G401 (cell line): ENCODE results near the gene ATG10. TPM values are rescaled to one million over a fixed set of nuclear protein-coding genes. Genes with fewer than 3 reads are reported as not detected.
"Not testable (repeated sequence)": the region's sequence is repeated elsewhere in the genome, so short reads cannot be mapped to it uniquely, and the experiment has no call there.

ENCODE experiments used
- DNase-seq: peaks from one replicate; pipeline ENCODE4 v3.0.0-alpha.2; 2015; ENCODE audit warnings: low spot score
- in situ Hi-C: cut with HindIII; loops from 2 replicates; pipeline ENCODE4 v1.10.0; 2016; ENCODE audit warnings: low sequenced_read_pairs, mixed read lengths
- total RNA-seq: library from RNA; depleted of rRNA; stranded (reverse); fragments of >200 nt; shearing (Covaris generic); gene quantifications from 2 replicates; pipeline ENCODE4 v1.2.3, GENCODE V29; 2014

The ATG10 gene
- total RNA-seq, 1 experiment from 2014 or later = 16.1 TPM

DNA sequence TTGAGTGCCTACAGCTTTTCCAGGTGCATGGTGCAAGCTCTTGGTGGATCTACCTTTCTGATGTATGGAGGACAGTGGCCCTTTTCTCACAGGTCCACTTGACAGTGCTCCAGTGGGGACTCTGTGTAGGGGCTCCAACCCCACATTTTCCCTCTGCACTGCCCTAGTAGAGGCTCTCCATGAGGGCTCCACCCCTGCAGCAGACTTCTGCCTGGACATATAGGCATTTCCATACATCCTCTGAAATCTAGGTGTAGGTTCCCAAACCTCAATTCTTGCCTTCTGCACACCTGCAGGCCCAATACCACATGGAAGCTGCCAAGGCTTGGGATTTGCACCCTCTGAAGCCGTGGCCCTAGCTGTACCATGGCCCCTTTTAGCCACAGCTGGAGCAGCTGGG is 71.1 kb downstream of the ATG10 start:
- DNase-seq, in situ Hi-C loops: not testable (repeated sequence)

DNA sequence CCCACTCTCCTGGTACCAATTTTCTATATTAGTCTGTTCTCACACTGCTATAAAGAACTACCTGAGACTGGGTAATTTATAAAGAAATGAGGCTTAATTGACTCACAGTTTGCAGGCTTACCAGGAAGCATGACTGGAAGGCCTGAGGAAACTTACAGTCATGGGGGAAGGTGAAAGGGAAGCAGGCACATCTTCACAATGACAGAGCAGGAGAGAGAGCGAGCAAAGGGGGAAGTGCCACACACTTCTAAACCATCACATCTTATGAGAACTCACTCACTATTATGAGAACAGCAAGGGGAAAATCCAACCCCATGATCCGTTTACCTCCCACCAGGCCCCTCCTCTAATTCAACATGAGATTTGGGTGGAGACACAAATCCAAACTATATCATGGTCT is 72.2 kb downstream of the ATG10 start:
- in situ Hi-C loops = no loop called here
- DNase-seq = no peak

DNA sequence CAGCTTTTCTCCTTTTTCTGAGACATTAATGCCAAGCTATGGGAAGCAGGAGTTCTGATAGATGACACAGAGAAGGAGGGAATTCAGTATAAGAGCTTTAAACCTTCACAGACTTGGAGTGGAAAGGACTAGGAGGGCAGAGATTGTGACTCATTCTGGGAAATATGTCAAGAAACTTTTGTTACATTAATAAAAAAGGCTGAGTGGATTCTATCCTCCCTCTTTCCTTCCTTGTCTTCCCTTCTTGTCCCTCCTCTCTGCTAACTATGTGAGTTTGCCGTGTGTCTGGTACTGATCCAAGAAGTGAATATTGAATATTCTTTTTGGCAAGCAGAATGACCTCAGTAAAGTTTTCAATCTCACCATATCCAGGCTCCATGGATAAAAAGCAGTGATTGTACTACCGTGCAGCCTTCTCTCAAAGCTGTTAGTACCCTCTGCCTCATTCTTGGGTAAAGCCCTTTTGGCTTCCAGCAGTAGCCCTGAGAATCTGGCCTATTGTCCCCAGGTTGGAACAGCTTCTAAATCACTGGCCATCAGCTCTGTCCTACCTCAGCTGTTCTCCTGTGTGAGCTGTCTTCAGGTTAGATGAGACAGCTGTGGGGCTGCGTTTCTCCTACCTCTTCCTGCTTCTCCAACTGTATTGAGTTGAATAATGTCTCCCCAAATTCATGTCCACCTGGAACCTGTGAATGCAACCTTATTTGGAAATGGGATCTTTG is 73.9 kb downstream of the ATG10 start:
- no peak for DNase-seq
- in situ Hi-C loops = no loop called here

DNA sequence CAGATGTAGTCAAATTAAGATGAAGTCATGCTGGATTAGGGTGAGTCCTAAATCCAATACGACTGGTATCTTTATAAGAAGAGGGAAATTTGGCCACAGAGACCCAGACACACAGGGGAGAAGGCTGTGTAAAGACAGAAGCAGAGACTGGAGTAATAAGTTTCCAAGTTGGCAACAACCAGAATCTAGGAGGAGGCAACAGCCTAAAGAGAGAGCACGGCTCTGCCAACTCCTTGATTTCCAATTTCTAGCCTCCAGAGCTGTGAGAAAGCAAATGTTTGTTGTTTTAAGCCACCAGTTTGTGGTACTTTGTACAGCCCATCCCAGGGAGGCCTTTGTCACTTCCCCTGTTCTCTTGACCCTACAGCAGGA is 74.4 kb downstream of the ATG10 start:
- no peak for DNase-seq
- in situ Hi-C loops = no loop called here

DNA sequence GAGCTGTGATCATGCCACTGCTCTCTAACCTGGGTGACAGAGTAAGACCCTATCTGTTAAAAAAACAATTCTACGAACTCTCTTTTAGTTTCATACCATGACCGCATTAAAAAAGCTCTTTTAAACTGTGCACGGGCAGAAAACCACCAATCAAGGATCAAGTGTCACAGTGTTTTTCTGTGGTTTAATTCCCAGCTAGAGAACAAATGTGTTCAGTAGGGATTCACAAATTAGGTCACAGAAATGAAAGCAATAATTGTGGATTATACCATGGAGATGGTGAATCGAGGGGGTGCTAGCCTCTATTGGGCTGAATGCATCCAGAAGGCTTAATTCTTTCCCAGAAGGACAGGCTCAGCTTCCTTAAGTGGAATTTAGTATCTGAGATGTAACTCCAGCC is 79.1 kb downstream of the ATG10 start:
- DNase-seq = no peak
- in situ Hi-C loops = no loop called here

DNA sequence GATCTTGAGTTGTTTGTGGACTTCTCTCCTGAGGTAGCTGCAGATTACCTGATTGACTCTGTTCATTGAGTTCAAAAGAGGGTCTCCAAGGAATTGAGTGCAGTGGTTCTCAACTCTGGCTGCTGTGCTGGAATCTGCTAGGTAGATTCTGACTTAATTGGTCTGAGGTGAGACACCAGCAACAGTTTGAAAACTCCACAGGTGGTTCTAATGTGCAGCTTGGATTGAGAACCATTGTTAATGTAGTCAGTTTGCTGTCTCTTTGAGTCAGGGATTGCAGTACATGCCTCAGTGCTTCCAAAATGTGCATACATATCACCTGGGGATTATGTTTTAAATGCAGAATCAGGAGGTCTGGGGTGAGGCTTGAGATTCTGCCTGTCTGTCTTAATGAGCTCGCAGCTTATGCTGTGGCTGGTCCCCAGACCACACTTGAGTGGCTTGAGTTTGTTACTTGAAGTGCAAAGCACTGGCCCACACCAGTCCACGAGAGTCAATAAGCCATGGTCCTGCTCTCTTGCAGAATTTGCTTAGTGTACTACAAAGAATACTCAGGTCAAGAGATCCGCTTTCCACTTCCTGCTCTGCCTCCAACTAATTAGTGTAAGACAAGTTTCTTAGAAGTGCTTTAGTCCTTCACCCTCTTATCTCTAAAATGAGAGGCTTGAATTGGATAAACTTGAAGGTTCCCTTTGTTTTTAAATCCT is 82.3 kb downstream of the ATG10 start:
- in situ Hi-C loops = no loop called here

DNA sequence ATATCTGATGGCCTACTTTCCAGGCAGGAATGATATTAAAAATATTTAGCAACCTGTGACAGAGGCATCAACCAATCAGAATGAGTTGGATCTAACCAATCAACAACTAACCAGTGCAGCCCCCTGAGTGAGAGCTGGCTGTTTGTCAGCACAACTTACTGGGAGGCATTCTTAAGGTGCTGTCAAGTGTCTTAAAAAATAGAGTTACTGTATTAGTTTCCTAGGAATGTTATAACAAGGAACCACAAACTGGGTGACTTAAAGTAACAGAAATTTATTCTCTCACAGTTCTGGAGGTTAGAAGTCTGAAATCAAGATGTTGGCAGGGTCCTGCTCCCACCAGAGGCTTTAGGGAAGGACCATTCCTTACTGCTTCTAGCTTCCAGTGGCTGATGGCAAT is 85.2 kb downstream of the ATG10 start:
- in situ Hi-C loops = no loop called here
- no peak for DNase-seq

More for the DNA sequence above, 82.3 kb downstream of the ATG10 start:
- no peak for DNase-seq

DNA sequence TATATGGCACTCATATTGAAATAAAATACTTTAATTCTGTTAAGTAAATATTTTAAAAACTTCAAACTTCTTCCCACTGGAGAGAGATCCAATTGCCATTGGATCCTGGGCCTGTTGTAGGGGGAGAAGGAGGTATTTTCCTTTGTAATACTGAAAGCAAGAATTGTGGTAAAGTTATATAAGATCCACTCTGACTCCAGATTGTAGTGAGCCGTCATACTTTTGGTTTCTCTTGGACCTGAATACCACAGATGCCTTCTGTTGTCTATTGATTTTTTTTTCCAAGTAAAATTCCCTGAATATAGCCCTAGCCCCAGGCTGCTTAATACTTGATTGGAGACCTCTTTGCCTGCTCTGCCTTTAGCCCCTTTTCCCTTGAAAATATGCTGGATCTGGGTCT is 86.9 kb downstream of the ATG10 start:
- DNase-seq = no peak
- in situ Hi-C loops = no loop called here

DNA sequence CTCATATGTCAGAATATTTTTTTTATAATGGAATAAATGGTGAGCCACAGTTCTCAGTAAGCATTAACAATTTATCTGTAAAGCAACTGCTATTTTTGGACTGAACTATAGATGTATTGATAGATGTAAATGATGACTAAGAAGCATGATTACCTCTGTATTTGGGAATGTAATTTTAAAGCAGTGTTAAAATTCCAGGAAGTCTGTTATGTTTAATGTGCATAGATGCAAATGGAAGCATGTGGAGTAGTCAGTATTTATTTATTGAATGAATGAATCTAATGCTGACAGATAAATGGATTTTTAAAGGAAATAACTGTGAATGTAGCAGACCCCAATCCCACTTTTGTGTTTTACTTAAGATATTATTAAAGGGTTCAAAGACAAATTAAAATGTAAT is 95.0 kb downstream of the ATG10 start:
- DNase-seq = no peak
- in situ Hi-C loops = no loop called here

DNA sequence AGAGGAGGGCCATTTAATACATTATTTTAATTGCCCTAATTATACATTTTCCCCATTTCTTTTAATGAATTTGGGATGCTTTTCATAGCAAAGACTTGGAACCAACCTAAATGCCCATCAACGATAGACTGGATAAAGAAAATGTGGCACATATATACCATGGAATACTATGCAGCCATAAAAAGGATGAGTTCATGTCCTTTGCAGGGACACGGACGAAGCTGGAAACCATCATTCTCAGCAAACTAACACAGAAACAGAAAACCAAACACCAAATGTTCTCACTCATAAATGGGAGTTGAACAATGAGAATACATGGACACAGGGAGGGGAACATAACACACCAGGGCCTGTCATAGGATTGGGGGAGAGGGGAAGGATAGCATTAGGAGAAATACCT is 96.2 kb downstream of the ATG10 start:
- in situ Hi-C loops, DNase-seq: not testable (repeated sequence)

DNA sequence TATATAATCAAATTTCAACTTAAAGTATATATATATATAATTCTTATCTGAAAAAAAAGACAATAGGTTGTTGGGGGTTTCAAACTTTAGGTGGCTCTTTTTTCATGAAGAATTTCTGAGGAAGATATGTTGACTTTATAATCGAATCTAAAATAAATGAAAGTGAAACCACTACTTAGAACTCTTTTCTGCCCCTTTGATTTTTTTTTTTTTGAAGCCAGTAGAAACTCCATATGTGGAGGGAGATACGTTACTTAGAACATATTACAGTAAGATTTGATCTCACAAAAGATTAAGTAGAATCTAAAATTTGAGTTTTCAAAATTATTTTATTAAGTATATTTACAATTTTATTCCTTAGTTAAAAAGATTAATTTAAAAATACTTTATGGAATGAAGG is 96.9 kb downstream of the ATG10 start:
- in situ Hi-C loops = no loop called here
- DNase-seq = no peak

DNA sequence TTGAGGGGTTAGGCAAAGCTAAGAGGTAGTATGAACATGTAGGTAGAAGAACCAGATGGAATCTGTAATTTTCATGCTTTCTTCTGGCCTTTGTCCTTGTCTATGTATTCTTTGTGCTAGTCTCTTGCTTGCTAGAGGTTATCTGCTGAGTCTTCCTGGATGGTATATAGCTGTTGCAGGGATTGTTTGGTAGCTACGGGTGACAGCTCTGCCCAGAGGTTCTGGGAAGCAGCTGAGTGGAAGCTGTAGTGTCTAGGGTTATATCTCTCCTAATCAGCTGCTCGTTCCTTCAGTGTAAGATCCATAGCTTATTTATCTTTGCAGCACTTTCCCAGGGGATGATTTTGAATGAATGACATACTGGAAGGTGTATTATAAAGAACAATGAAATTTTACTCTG is 100.3 kb downstream of the ATG10 start:
- DNase-seq = no peak
- in situ Hi-C loops = no loop called here

DNA sequence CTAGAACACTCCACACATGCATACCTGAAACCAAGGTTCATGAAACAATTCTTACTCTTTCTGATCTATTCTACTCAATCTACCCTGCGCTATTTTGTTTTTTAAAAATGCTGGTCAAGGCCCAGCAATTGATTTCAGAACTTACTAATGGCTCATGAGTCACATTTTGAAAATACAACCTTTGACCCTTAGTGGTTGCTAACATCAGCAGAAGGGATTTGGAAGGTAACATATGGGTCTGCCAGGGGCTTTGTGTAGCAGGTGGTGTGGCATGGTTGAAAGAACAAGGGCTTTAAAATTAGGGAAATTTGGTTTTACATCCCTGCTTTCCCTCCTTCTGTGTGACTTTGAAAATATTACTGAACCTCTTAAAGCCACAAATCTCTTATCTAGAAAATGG is 101.4 kb downstream of the ATG10 start:
- in situ Hi-C loops = no loop called here

DNA sequence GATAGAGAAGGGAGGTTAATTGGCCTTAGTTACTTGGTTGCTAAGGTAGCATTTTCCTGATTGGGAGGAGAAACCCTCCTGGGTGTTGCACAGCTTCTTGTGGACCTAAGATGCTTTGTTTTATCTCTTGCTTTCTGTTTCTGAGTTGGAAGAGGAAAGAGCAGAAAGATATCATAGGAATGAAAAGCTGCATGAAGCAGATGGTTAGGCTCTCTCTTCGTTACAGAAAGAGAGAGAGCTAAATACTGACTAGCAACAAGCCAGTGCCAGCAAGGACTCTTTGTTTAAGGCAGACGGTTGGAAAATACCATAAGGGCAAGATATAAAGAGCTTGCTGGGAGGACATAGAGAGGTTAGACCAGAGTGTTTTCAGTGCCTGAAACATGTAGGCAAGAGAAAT is 103.1 kb downstream of the ATG10 start:
- in situ Hi-C loops = no loop called here

More for the DNA sequence above, 101.4 kb downstream of the ATG10 start:
- no peak for DNase-seq

DNA sequence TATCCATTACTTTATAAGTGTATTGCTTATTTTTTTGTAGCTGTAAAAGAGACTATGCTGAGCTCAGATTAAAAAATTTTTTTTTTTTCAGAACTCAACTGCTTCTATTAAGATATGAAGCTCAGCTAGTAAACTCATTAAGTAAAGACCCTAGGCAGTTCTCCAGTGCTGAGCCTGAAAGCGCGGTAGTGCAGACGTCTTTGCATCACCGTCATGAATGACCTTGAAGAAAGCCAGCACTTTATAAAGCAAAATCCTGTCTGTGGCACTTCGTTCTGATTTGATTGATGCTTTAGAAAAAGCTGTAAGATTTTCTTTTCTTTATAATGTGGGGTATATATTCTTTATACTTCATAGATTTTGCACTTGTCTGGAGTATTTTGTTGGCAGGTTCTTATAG is 105.7 kb downstream of the ATG10 start:
- in situ Hi-C loops = no loop called here
- no peak for DNase-seq

More for the DNA sequence above, 103.1 kb downstream of the ATG10 start:
- peak; percentile 91 for DNase-seq

DNA sequence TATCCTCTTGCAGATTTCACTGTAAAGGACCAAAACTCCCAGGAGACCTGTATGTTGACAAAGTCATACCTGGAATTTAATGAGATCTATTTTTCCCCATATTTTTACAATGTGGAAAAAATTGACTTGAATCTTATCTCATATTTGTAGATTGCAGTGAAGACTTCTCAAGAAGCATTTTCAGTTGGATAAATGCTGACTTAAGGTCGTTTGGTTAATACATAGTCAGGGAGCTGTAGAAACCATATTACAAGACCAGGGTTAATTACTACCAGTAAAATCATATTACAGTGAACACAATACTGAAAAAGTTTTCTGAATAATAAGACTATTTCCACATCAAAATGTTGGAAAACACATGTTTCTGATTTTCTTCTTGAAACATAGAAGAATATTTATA is 119.8 kb downstream of the ATG10 start:
- in situ Hi-C loops = no loop called here
- DNase-seq = no peak

DNA sequence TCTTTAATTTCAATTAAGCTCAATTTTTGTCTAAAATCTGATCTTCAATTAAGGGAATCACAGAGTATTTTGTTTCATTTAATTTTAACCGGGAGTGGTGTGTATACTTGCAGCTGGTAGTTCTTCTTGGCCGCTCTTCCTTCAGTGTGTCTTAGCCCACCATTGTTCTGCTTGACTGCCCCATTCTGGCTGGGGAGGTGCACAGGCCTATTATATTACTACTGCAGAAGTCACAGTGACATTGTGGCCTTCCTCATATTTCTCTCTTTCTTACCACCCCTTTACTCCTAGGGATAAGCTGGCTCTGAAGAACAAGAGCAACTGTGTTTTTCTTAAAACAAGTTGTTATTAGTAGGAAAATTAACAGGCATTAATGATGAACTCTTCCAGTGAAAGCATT is 123.7 kb downstream of the ATG10 start:
- in situ Hi-C loops = no loop called here
- DNase-seq = no peak

DNA sequence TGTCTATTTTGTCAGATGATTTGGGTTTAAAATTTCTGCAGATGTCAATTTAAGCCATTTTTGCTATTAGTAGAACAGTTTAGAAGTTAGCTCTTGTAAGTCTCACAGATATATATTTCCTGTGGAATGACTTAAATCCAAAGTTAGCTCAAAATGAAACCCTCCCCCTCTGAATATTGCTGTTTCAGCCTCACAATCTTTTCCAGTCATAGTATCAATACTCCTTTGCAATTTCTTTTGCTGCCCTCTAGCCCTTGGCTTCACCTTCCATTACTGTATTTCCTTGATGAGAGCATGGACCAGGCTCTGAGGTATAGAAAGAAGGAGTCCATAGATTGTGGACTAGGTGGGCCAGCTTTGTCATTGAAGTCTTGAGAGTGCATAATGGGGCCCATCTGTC is 124.4 kb downstream of the ATG10 start:
- no peak for DNase-seq
- in situ Hi-C loops = no loop called here

DNA sequence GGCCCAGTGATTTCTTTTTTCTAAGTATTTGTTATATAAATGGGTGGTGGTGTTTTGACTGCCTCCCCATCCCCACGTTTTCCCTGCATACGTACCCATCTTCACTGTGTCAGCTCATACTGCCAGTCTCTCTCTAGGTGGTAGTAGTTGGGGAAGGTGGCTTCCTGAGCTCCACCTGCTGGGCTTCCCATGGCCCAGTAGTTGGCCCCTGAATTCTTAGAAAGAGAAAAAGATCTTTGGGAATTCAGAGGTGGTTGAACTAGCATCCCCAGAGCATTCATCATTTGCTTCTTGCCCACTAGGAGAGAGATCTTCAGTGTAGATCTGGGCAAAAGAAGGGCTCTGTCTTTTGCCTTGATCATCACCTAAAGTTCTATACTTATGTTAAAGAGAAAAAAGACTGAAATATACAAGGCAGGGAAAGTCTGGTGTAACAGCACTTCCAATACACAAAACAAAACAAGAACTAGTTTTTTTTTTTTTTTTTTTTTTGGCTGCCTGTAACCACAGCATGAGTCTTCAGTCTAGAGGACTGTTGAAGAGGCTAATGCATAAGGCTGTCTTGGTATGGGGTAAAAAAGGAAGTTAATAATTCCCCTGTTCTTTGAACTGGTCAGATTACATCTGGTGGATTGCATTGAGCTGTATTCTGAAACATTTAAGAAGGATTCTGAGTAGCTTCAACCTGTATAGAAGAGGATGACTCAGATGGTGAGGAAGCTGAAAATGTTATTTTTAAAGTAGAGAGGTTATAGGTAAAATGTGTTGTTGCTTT is 128.7 kb downstream of the ATG10 start:
- in situ Hi-C loops = no loop called here
- DNase-seq = no peak

DNA sequence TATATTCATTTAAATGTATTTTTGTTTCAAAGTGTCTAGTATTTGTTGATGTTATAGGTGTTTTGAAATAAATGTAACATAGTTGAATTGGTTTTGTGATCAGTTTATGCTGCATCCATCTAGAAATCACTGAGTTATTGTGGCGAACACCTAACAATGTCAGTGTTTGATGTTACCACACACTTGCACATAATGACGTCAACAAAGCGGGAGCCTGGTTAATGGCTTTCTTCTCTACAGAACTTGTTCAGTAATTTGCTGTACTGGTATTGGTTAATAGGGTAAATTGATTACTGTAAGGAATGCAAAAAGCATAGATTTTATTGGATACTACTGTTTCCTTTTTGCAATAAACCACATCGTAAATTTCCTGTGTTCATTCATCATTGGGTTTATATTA is 133.0 kb downstream of the ATG10 start:
- in situ Hi-C loops = no loop called here
- DNase-seq = no peak
